H1 (cell line): ENCODE data around the gene PTPRR. TPM values are rescaled to one million over a fixed set of nuclear protein-coding genes. Genes with fewer than 3 reads are reported as not detected.

Experiments used
- CTCF ChIA-PET: fragments of 300-600 bp; sonication (Branson Sonifier 250); formaldehyde crosslinking; loops from one replicate; lab custom pipeline; 2021; ENCODE audit not compliant: partially characterized antibody; lab: Charles Lee
- POLR2A ChIA-PET: fragments of 300-600 bp; sonication (Branson Sonifier 250); formaldehyde crosslinking; loops from one replicate; lab custom pipeline; 2021; ENCODE audit warnings: inconsistent platforms; ENCODE audit not compliant: partially characterized antibody; lab: Charles Lee
- DNase-seq, 2 experiments: peaks; one replicate each; pipeline versions ENCODE4 v3.0.0 to v3.0.0-alpha.2; 2010 to 2022; ENCODE audit warnings: low spot score in 2 of 2, low read depth in 1 of 2, mixed read lengths in 1 of 2
- FAIRE-seq: peaks from 2 replicates; lab custom pipeline; 2011; peaks lifted over from hg19 to GRCh38; lab: Jason Lieb, UNC
- H2AFZ ChIP-seq: 2 replicates; pipeline ENCODE4 v1.8.1; 2012; ENCODE audit warnings: low read length, inconsistent platforms
- H2AK5ac ChIP-seq: 2 replicates; pipeline ENCODE4 v1.6.1; 2013; ENCODE audit warnings: low read depth, low read length
- H2BK120ac ChIP-seq: replicated peaks from 2 replicates; pipeline ENCODE3; 2013; ENCODE audit warnings: low read depth, low read length, inconsistent platforms
- H2BK12ac ChIP-seq: 2 replicates; pipeline ENCODE4 v1.6.1; 2013; ENCODE audit warnings: low read depth, low read length
- H2BK15ac ChIP-seq: 2 replicates; pipeline ENCODE4 v1.6.1; 2013; ENCODE audit warnings: low read length
- H2BK20ac ChIP-seq: 2 replicates; pipeline ENCODE4 v1.6.1; 2013; ENCODE audit warnings: low read length
- H2BK5ac ChIP-seq: 2 replicates; pipeline ENCODE4 v1.6.1; 2013; ENCODE audit warnings: low read depth, low read length
- H3K14ac ChIP-seq: 2 replicates; pipeline ENCODE4 v1.6.1; 2013; ENCODE audit warnings: inconsistent platforms; ENCODE audit not compliant: insufficient read length
- H3K18ac ChIP-seq: 2 replicates; pipeline ENCODE4 v1.6.1; 2013; ENCODE audit warnings: low read length; ENCODE audit errors: extremely low read depth
- H3K23ac ChIP-seq: 2 replicates; pipeline ENCODE4 v1.6.1; 2013; ENCODE audit warnings: inconsistent platforms; ENCODE audit not compliant: insufficient read length
- H3K23me2 ChIP-seq: 2 replicates; pipeline ENCODE4 v1.6.1; 2013; ENCODE audit warnings: low read depth, low read length
- H3K27ac ChIP-seq: 2 replicates; pipeline ENCODE4 v1.6.1; 2011; ENCODE audit warnings: low read depth, low read length, inconsistent platforms
- H3K27me3 ChIP-seq, 4 experiments: replicated peaks in 1 of 4; 1 replicate in 1 of 4; 2 replicates in 3 of 4; pipeline versions ENCODE4 v1.6.1 to v1.8.1; 2011 to 2013; ENCODE audit warnings: low read length in 3 of 4, mild to moderate bottlenecking in 3 of 4, inconsistent platforms in 2 of 4, mixed read lengths in 2 of 4, moderate library complexity in 1 of 4; ENCODE audit not compliant: control insufficient read depth in 3 of 4, insufficient read depth in 3 of 4; ENCODE audit errors: extremely low read depth in 1 of 4
- H3K36me3 ChIP-seq, 4 experiments: 2 replicates each; pipeline versions ENCODE4 v1.6.1 to v1.8.1; 2011 to 2013; ENCODE audit warnings: mild to moderate bottlenecking in 4 of 4, low read length in 3 of 4, moderate library complexity in 2 of 4, control low read depth in 1 of 4, inconsistent platforms in 1 of 4; ENCODE audit not compliant: insufficient read depth in 4 of 4, control insufficient read depth in 2 of 4
- H3K4ac ChIP-seq: replicated peaks from 2 replicates; pipeline ENCODE3; 2013; ENCODE audit warnings: low read length, low read depth, mixed read lengths, inconsistent platforms; ENCODE audit not compliant: insufficient read length
- H3K4me1 ChIP-seq, 4 experiments: replicated peaks in 1 of 4; 1 replicate in 1 of 4; 2 replicates in 3 of 4; pipeline versions ENCODE4 v1.6.1 to v1.8.1; 2011 to 2013; ENCODE audit warnings: low read length in 3 of 4, inconsistent platforms in 2 of 4, mixed read lengths in 1 of 4; ENCODE audit not compliant: insufficient read depth in 4 of 4, control insufficient read depth in 3 of 4
- H3K4me2 ChIP-seq, 2 experiments: 2 replicates each; pipeline versions ENCODE4 v1.6.1 to v1.8.1; 2011 to 2013; ENCODE audit warnings: low read depth in 2 of 2, low read length in 2 of 2, control low read depth in 1 of 2, inconsistent platforms in 1 of 2, mild to moderate bottlenecking in 1 of 2; ENCODE audit not compliant: insufficient read depth in 1 of 2
- H3K4me3 ChIP-seq, 4 experiments: fragments of 200-600, 300-600 bp in 1 of 4; sonication (generic), shearing (Covaris generic), sonication (Bioruptor Twin) in 1 of 4; 2 replicates each; pipeline versions ENCODE4 v1.5.1 to v1.8.1; 2011 to 2016; ENCODE audit warnings: low read length in 4 of 4, low read depth in 3 of 4, control low read depth in 2 of 4, inconsistent platforms in 2 of 4, mild to moderate bottlenecking in 2 of 4, mixed read lengths in 1 of 4, moderate library complexity in 1 of 4; ENCODE audit not compliant: insufficient read depth in 2 of 4; ENCODE audit errors: extremely low read depth in 1 of 4
- H3K56ac ChIP-seq: replicated peaks from 2 replicates; pipeline ENCODE3; 2013; ENCODE audit warnings: low read depth, mild to moderate bottlenecking, mixed read lengths, low read length, inconsistent platforms; ENCODE audit not compliant: insufficient read length
- H3K79me1 ChIP-seq: 2 replicates; pipeline ENCODE4 v1.6.1; 2013; ENCODE audit warnings: low read depth, low read length, control low read depth
- H3K79me2 ChIP-seq, 2 experiments: 2 replicates each; pipeline versions ENCODE4 v1.6.1 to v1.8.1; 2012 to 2013; ENCODE audit warnings: low read length in 2 of 2, mild to moderate bottlenecking in 2 of 2, inconsistent platforms in 1 of 2; ENCODE audit not compliant: insufficient read depth in 2 of 2, control insufficient read depth in 1 of 2
- H3K9ac ChIP-seq, 4 experiments: replicated peaks in 1 of 4; 1 replicate in 1 of 4; 2 replicates in 3 of 4; pipeline versions ENCODE4 v1.6.1 to v1.8.1; 2011 to 2013; ENCODE audit warnings: low read depth in 3 of 4, low read length in 3 of 4, control low read depth in 2 of 4, mild to moderate bottlenecking in 2 of 4, moderate library complexity in 2 of 4, inconsistent platforms in 1 of 4; ENCODE audit errors: extremely low read depth in 1 of 4
- H3K9me3 ChIP-seq, 2 experiments: 2 replicates each; pipeline versions ENCODE4 v1.6.1 to v1.8.1; 2012 to 2013; ENCODE audit warnings: mild to moderate bottlenecking in 2 of 2, moderate library complexity in 2 of 2, control low read depth in 1 of 2, inconsistent platforms in 1 of 2, low read depth in 1 of 2, low read length in 1 of 2, mixed read lengths in 1 of 2; ENCODE audit not compliant: insufficient read depth in 2 of 2
- H4K20me1 ChIP-seq, 2 experiments: replicated peaks in 1 of 2; 2 replicates each; pipeline versions ENCODE3 to v1.8.1; 2011 to 2013; ENCODE audit warnings: inconsistent platforms in 2 of 2, low read length in 2 of 2, mild to moderate bottlenecking in 1 of 2; ENCODE audit not compliant: insufficient read depth in 2 of 2, control insufficient read depth in 1 of 2
- H4K5ac ChIP-seq: 2 replicates; pipeline ENCODE4 v1.6.1; 2013; ENCODE audit warnings: low read length, low read depth, mixed read lengths, inconsistent platforms; ENCODE audit not compliant: insufficient read length
- H4K8ac ChIP-seq: 2 replicates; pipeline ENCODE4 v1.8.0; 2013; ENCODE audit warnings: mild to moderate bottlenecking, moderate library complexity, low read length, inconsistent platforms; ENCODE audit not compliant: insufficient read depth; ENCODE audit errors: extremely low read depth
- H4K91ac ChIP-seq: replicated peaks from 2 replicates; pipeline ENCODE3; 2013; ENCODE audit warnings: low read length, mixed read lengths, inconsistent platforms; ENCODE audit not compliant: insufficient read length
- CTBP2 ChIP-seq: IDR thresholded peaks from 2 replicates; pipeline ENCODE4 v1.7.0; 2011; ENCODE audit warnings: borderline replicate concordance, mild to moderate bottlenecking, moderate library complexity, mixed read lengths, low read length; ENCODE audit not compliant: insufficient read depth, insufficient read length
- E2F6 ChIP-seq: IDR thresholded peaks from 2 replicates; pipeline ENCODE4 v1.6.1; 2012; ENCODE audit warnings: inconsistent platforms
- FOSL1 ChIP-seq: IDR thresholded peaks from 2 replicates; pipeline ENCODE4 v1.6.1; 2011; ENCODE audit warnings: mild to moderate bottlenecking, low read depth, low read length, moderate library complexity; ENCODE audit not compliant: insufficient read depth
- GABPA ChIP-seq: IDR thresholded peaks from 2 replicates; pipeline ENCODE4 v1.6.1; 2011; ENCODE audit warnings: mild to moderate bottlenecking, low read length, moderate library complexity, borderline replicate concordance; ENCODE audit not compliant: insufficient read depth
- KDM4A ChIP-seq: IDR thresholded peaks from one replicate; pipeline ENCODE4 v1.7.1; 2012; ENCODE audit warnings: low read depth, mild to moderate bottlenecking, moderate library complexity, low read length, inconsistent platforms; ENCODE audit not compliant: severe bottlenecking
- NRF1 ChIP-seq: IDR thresholded peaks from 2 replicates; pipeline ENCODE4 v1.6.1; 2011; ENCODE audit warnings: mild to moderate bottlenecking, low read depth, low read length, improper control_type of control experiment
- PHF8 ChIP-seq: fragments of 200-600 bp; sonication (generic); conservative IDR thresholded peaks from 2 replicates; pipeline ENCODE4 v1.7.1; 2012; ENCODE audit warnings: low read depth, mild to moderate bottlenecking, inconsistent platforms, low read length, moderate library complexity
- SAP30 ChIP-seq: fragments of 300-600 bp; sonication (generic); IDR thresholded peaks from 2 replicates; pipeline ENCODE4 v1.7.1; 2012; ENCODE audit warnings: low read length, moderate library complexity, mild to moderate bottlenecking, inconsistent platforms; ENCODE audit not compliant: insufficient read depth, insufficient replicate concordance
- SIN3A ChIP-seq, 2 experiments: IDR thresholded peaks in 1 of 2; conservative IDR thresholded peaks in 1 of 2; 2 replicates each; pipeline ENCODE4 v1.6.1; 2011 to 2012; ENCODE audit warnings: low read length in 2 of 2, improper control_type of control experiment in 1 of 2, low read depth in 1 of 2, mild to moderate bottlenecking in 1 of 2
- SIX5 ChIP-seq: IDR thresholded peaks from 2 replicates; pipeline ENCODE4 v1.6.1; 2011; ENCODE audit warnings: mild to moderate bottlenecking, low read depth, low read length
- SP2 ChIP-seq: IDR thresholded peaks from 2 replicates; pipeline ENCODE4 v1.6.1; 2012; ENCODE audit warnings: mild to moderate bottlenecking, low read length, inconsistent platforms
- WGBS, 2 experiments: shearing (Covaris generic) in 1 of 2; methylation state at CpG; one replicate each; pipeline versions ENCODE4 v1.1.6 to v1.1.7; 2013 to 2015; ENCODE audit warnings: low lambda C conversion rate in 2 of 2, mixed read lengths in 2 of 2, inconsistent platforms in 1 of 2, low coverage in 1 of 2, missing lambda C conversion rate in 1 of 2; ENCODE audit not compliant: insufficient replicate concordance in 2 of 2, insufficient coverage in 1 of 2, insufficient read length in 1 of 2; ENCODE audit errors: extremely low coverage in 1 of 2, missing lambda C conversion rate in 1 of 2; 5-methylcytosine and 5-hydroxymethylcytosine counted together
- polyA plus RNA-seq, 7 experiments: library from polyadenylated mRNA; depleted of rRNA in 3 of 7; stranded (reverse) in 5 of 7; unstranded in 2 of 7; fragments of >200 nt in 5 of 7; fragments of 200-250 nt in 2 of 7; gene quantifications; 1 replicate in 5 of 7; 2 replicates in 1 of 7; 4 replicates in 1 of 7; pipeline versions ENCODE4 v1.2.1 to v1.2.3, GENCODE V29; 2011 to 2013; ENCODE audit warnings: missing spikeins in 2 of 7, mixed read lengths in 2 of 7
- total RNA-seq: library from RNA; stranded (reverse); fragmentation: NEBNext Ultra II Directional; extraction: Animal tissue kit (Norgen Biotek cat#: 25700); gene quantifications from 2 replicates; pipeline ENCODE4 v1.2.1, GENCODE V29; 2021

Gene PTPRR
- total and polyA plus RNA-seq, 2 of the 8 experiments (the other 6 are each of a cell fraction or from before 2014, with no cell fraction given): 0.07 to 0.35 TPM

DNA sequence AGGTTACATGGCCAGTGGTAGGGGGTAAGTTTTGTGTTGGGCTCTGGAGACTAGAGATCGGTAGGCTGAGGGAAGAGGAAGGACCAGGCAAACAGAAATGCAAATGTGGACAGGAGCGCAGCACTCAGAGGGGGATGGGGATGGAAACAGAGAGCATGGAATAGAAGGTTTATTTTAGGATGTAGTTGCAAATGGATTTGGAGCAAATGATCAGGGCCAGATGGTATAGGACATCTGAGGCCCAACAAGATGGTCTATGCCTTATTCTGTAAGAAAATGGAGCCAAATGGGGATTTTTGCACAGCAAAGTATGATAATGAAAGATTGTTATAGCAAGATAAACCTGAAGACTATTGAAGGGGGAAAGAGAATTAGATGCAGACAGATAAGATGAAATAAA, 180.8 kb downstream of the PTPRR start:
- no peak overlapping the region for H3K56ac ChIP-seq
- H3K4me1 ChIP-seq: no peaks in the 10 kb centered on the region
- no peak overlapping the region for H2BK120ac ChIP-seq
- no peak overlapping the region for H3K4me3 ChIP-seq
- H4K8ac ChIP-seq: no peak overlapping the region
- no peak overlapping the region for H2BK5ac ChIP-seq
- H3K79me1 ChIP-seq: no peaks in the 10 kb centered on the region
- no peak overlapping the region for H3K9ac ChIP-seq
- no peak overlapping the region for H2AFZ ChIP-seq
- no peak overlapping the region for H2BK20ac ChIP-seq
- no peaks in the 10 kb centered on the region for H3K27me3 ChIP-seq
- ChIA-PET CTCF (interaction anchor here (1.5 kb wide), 1 partner anchor 111 kb away, joined by 4 read pairs; no protein-coding TSS in a partner anchor), POLR2A (no interaction called here)
- H4K91ac ChIP-seq: no peak overlapping the region
- H3K18ac ChIP-seq: no peak overlapping the region
- no peaks in the 10 kb centered on the region for H4K20me1 ChIP-seq
- peaks cover 3 to 5% of the 10 kb centered on the region in 2 experiments; a peak in 3 of 4 replicates for H3K9me3 ChIP-seq
- H3K23ac ChIP-seq: no peak overlapping the region
- H4K5ac ChIP-seq: no peak overlapping the region
- no peak for DNase-seq
- no peak overlapping the region for H2BK12ac ChIP-seq
- H3K79me2 ChIP-seq: no peaks in the 10 kb centered on the region
- H2BK15ac ChIP-seq: no peak overlapping the region
- H3K4me2 ChIP-seq: no peak overlapping the region
- H3K36me3 ChIP-seq: no peaks in the 10 kb centered on the region
- no peak overlapping the region for H3K27ac ChIP-seq
- no peak for TF ChIP-seq SAP30
- TF ChIP-seq SIN3A (conservative IDR thresholded peaks at IDR 0.05 in 1 of 2, IDR thresholded peaks at IDR 0.05 in 1 of 2; ENCODE audit: low read depth in 1 of 2, low read length in 2 of 2): no peak
- TF ChIP-seq SP2: no peak
- no peak for TF ChIP-seq KDM4A
- no peak for TF ChIP-seq PHF8
- no peak for TF ChIP-seq CTBP2
- no peak for TF ChIP-seq FOSL1
- no peak for TF ChIP-seq SIX5
- TF ChIP-seq NRF1: no peak
- no peak for TF ChIP-seq E2F6
- TF ChIP-seq GABPA: no peak
- TF ChIP-seq, all 59 proteins: peak for 0
- Histone ChIP-seq H3K4ac (no peak overlapping the region), H3K23me2 (no peaks in the 10 kb centered on the region; the same call in 1 of the 2 replicates), H2AK5ac (no peak overlapping the region), H3K14ac (no peak overlapping the region)
- 96% methylated on average over 2 of the region's 2 CpGs; no CpG with 5 or more reads in 1 of the 2 experiments for WGBS, 2 experiments
- no peak for FAIRE-seq
